PFSK-1 (cell line): ENCODE data around the gene UBTF.

Experiments used
- FOXP2 ChIP-seq: optimal IDR thresholded peaks from 2 replicates; pipeline ENCODE3; 2011; ENCODE audit warnings: borderline replicate concordance, control low read depth, inconsistent platforms; ENCODE audit not compliant: insufficient read depth; ENCODE audit errors: extremely low read length, extremely low read depth
- POLR2AphosphoS5 ChIP-seq: IDR thresholded peaks from 2 replicates; pipeline ENCODE4 v1.6.1; 2012; ENCODE audit warnings: low read depth, mild to moderate bottlenecking, control low read depth, low read length, moderate library complexity
- REST ChIP-seq, 2 experiments: IDR thresholded peaks; 2 replicates each; pipeline versions ENCODE4 v1.6.1 to v1.8.0; 2011 to 2012; ENCODE audit warnings: low read depth in 2 of 2, low read length in 2 of 2, control low read depth in 1 of 2, inconsistent platforms in 1 of 2, mild to moderate bottlenecking in 1 of 2, moderate library complexity in 1 of 2; ENCODE audit not compliant: insufficient read depth in 1 of 2
- SIN3A ChIP-seq: IDR thresholded peaks from 2 replicates; pipeline ENCODE4 v1.6.1; 2012; ENCODE audit warnings: mild to moderate bottlenecking, low read length, moderate library complexity, borderline replicate concordance; ENCODE audit not compliant: insufficient read depth
- TAF1 ChIP-seq: IDR thresholded peaks from 2 replicates; pipeline ENCODE4 v1.6.1; 2012; ENCODE audit warnings: low read length, control low read depth, borderline replicate concordance; ENCODE audit not compliant: insufficient read depth

UBTF gene

GRCh38 chr17:44213403-44214229 lies 5.9 kb downstream of the UBTF start:
- no peak for TF ChIP-seq REST (IDR thresholded peaks at IDR 0.05; ENCODE audit: insufficient read depth in 1 of 2, low read depth in 2 of 2, low read length in 2 of 2)
- no peak for TF ChIP-seq POLR2AphosphoS5
- no peak for TF ChIP-seq SIN3A
- TF ChIP-seq TAF1 = no peak
- no peak for TF ChIP-seq FOXP2

GRCh38 chr17:44212507-44213402 lies 6.7 kb downstream of the UBTF start:
- TF ChIP-seq POLR2AphosphoS5 (0 out of 2 replicates have a peak, but pooled peaks have one; percentile 15), SIN3A (no peak), REST (IDR thresholded peaks at IDR 0.05; ENCODE audit: insufficient read depth in 1 of 2, low read depth in 2 of 2, low read length in 2 of 2) (no peak), TAF1 (no peak), FOXP2 (no peak)

- TF ChIP-seq REST (IDR thresholded peaks at IDR 0.05; ENCODE audit: insufficient read depth in 1 of 2, low read depth in 2 of 2, low read length in 2 of 2) (no peak), TAF1 (no peak), POLR2AphosphoS5 (no peak), FOXP2 (no peak), SIN3A (no peak)
Measured at GRCh38 chr17:44211281-44212265, 7.9 kb downstream of the UBTF start.

GRCh38 chr17:44210342-44211192 lies 8.9 kb downstream of the UBTF start:
- TF ChIP-seq FOXP2 (peak; percentile 48), POLR2AphosphoS5 (peak; percentile 37), TAF1 (no peak)
